IMR-90 (cell line): ENCODE data around the gene FAM219A. TPM values are rescaled to one million over a fixed set of nuclear protein-coding genes. Genes with fewer than 3 reads are reported as not detected.

Experiments
- ATAC-seq: fragments of 200-7000 bp; cut with Tn5 transposase; 2 replicates; pipeline ENCODE4 v1.9.1; 2020; ENCODE audit warnings: low read depth, mild to moderate bottlenecking, moderate library complexity
- BruUV-seq: library from RNA; stranded (reverse); fragments of 400-500 nt; replicated peaks from 2 replicates; lab custom pipeline; 2021; lab: Mats Ljungman, UMichigan
- CTCF ChIA-PET: fragments of 300-600 bp; formaldehyde crosslinking; extraction: SDS; loops from one replicate; lab custom pipeline; 2021; ENCODE audit warnings: antibody characterized with exemption; lab: Yijun Ruan, JAX
- POLR2A ChIA-PET: fragments of 300-600 bp; sonication (Branson Sonifier 250); formaldehyde crosslinking; loops from one replicate; lab custom pipeline; 2022; ENCODE audit warnings: antibody characterized with exemption; ENCODE audit not compliant: unreplicated experiment; lab: Charles Lee
- DNase-seq: peaks from one replicate; pipeline ENCODE4 v3.0.0; 2013
- H2AFZ ChIP-seq: replicated peaks from 2 replicates; pipeline ENCODE3; 2013; ENCODE audit warnings: low read length, mild to moderate bottlenecking; ENCODE audit not compliant: poor library complexity
- H2AK5ac ChIP-seq: 2 replicates; pipeline ENCODE4 v1.6.1; 2013; ENCODE audit warnings: low read depth, low read length, inconsistent platforms
- H2AK9ac ChIP-seq: replicated peaks from 2 replicates; pipeline ENCODE3; 2013; ENCODE audit warnings: mild to moderate bottlenecking, low read depth, low read length, moderate library complexity; ENCODE audit not compliant: poor library complexity
- H2BK120ac ChIP-seq: 2 replicates; pipeline ENCODE4 v1.6.1; 2013; ENCODE audit warnings: low read depth, low read length, inconsistent platforms
- H2BK15ac ChIP-seq: 3 replicates; pipeline ENCODE4 v1.6.1; 2013; ENCODE audit warnings: low read depth, low read length, inconsistent platforms
- H2BK20ac ChIP-seq: 2 replicates; pipeline ENCODE4 v1.6.1; 2013; ENCODE audit warnings: low read depth, mild to moderate bottlenecking, inconsistent platforms, low read length, moderate library complexity
- H2BK5ac ChIP-seq: 2 replicates; pipeline ENCODE4 v1.6.1; 2013; ENCODE audit warnings: mild to moderate bottlenecking, low read depth, low read length, inconsistent platforms; ENCODE audit not compliant: poor library complexity, severe bottlenecking
- H3K14ac ChIP-seq: replicated peaks from 2 replicates; pipeline ENCODE4 v1.6.1; 2013; ENCODE audit warnings: low read depth, low read length, inconsistent platforms
- H3K18ac ChIP-seq: 2 replicates; pipeline ENCODE4 v1.6.1; 2013; ENCODE audit warnings: low read depth, low read length, control low read depth
- H3K23ac ChIP-seq: 2 replicates; pipeline ENCODE4 v1.6.1; 2013; ENCODE audit warnings: low read depth, low read length, inconsistent platforms
- H3K27ac ChIP-seq: 2 replicates; pipeline ENCODE4 v1.5.1; 2013; ENCODE audit warnings: mild to moderate bottlenecking, control low read depth, low read length; ENCODE audit not compliant: insufficient read depth
- H3K27me3 ChIP-seq: 2 replicates; pipeline ENCODE4 v1.6.1; 2013; ENCODE audit warnings: low read length; ENCODE audit not compliant: control insufficient read depth, insufficient read depth
- H3K36me3 ChIP-seq: 2 replicates; pipeline ENCODE4 v1.6.1; 2013; ENCODE audit warnings: low read length, mixed read lengths; ENCODE audit not compliant: control insufficient read depth, insufficient read depth
- H3K4ac ChIP-seq: 2 replicates; pipeline ENCODE4 v1.6.1; 2013; ENCODE audit warnings: low read depth, low read length, inconsistent platforms
- H3K4me1 ChIP-seq: 2 replicates; pipeline ENCODE4 v1.6.1; 2013; ENCODE audit warnings: low read length, mixed read lengths; ENCODE audit not compliant: control insufficient read depth, insufficient read depth
- H3K4me2 ChIP-seq: 2 replicates; pipeline ENCODE4 v1.6.1; 2013; ENCODE audit warnings: low read depth, mild to moderate bottlenecking, control low read depth, low read length, moderate library complexity
- H3K4me3 ChIP-seq: 2 replicates; pipeline ENCODE4 v1.5.1; 2013; ENCODE audit warnings: low read depth, mild to moderate bottlenecking, control low read depth, low read length, moderate library complexity; ENCODE audit not compliant: insufficient read depth
- H3K56ac ChIP-seq: 2 replicates; pipeline ENCODE4 v1.6.1; 2013; ENCODE audit warnings: low read length, inconsistent platforms; ENCODE audit not compliant: insufficient read depth; ENCODE audit errors: extremely low read depth
- H3K79me1 ChIP-seq, 2 experiments: 2 replicates each; pipeline ENCODE4 v1.6.1; 2013; ENCODE audit warnings: low read length in 2 of 2, inconsistent platforms in 1 of 2, low read depth in 1 of 2
- H3K9ac ChIP-seq: 2 replicates; pipeline ENCODE4 v1.6.1; 2013; ENCODE audit warnings: low read depth, low read length, control low read depth
- H3K9me1 ChIP-seq: 2 replicates; pipeline ENCODE4 v1.6.1; 2013; ENCODE audit warnings: low read length, inconsistent platforms; ENCODE audit not compliant: insufficient read depth
- H3K9me3 ChIP-seq: 2 replicates; pipeline ENCODE4 v1.6.1; 2013; ENCODE audit warnings: low read length; ENCODE audit not compliant: control insufficient read depth, insufficient read depth
- H4K20me1 ChIP-seq: 2 replicates; pipeline ENCODE4 v1.6.1; 2013; ENCODE audit warnings: low read length, inconsistent platforms; ENCODE audit not compliant: insufficient read depth
- H4K5ac ChIP-seq: 2 replicates; pipeline ENCODE4 v1.6.1; 2013; ENCODE audit warnings: mild to moderate bottlenecking, low read depth, low read length, control low read depth
- H4K8ac ChIP-seq, 2 experiments: 2 replicates each; pipeline ENCODE4 v1.6.1; 2013; ENCODE audit warnings: low read depth in 2 of 2, low read length in 2 of 2, control low read depth in 1 of 2, inconsistent platforms in 1 of 2
- H4K91ac ChIP-seq: 2 replicates; pipeline ENCODE4 v1.6.1; 2013; ENCODE audit warnings: low read depth, low read length, inconsistent platforms; ENCODE audit not compliant: insufficient read depth
- CHD1 ChIP-seq: IDR thresholded peaks from 2 replicates; pipeline ENCODE4 v1.6.1; 2012; ENCODE audit warnings: low read depth, low read length, improper control_type of control experiment
- MAFK ChIP-seq: IDR thresholded peaks from 2 replicates; pipeline ENCODE4 v1.6.1; 2012; ENCODE audit warnings: low read depth, low read length, improper control_type of control experiment
- MAZ ChIP-seq: IDR thresholded peaks from 2 replicates; pipeline ENCODE4 v1.6.1; 2012; ENCODE audit warnings: low read depth, mild to moderate bottlenecking, low read length, improper control_type of control experiment, moderate library complexity, borderline replicate concordance
- MXI1 ChIP-seq: IDR thresholded peaks from 2 replicates; pipeline ENCODE4 v1.6.1; 2012; ENCODE audit warnings: low read depth, mild to moderate bottlenecking, low read length, moderate library complexity, borderline replicate concordance
- SMC3 ChIP-seq: fragments of 150-350 bp; IDR thresholded peaks from 2 replicates; pipeline ENCODE4 v1.6.1; 2016; ENCODE audit warnings: low read depth, mild to moderate bottlenecking, antibody characterized with exemption, low read length, moderate library complexity
- WGBS, 2 experiments: methylation state at CpG; one replicate each; pipeline versions ENCODE4 v1.1.5 to v1.1.7; 2013; ENCODE audit warnings: missing lambda C conversion rate in 2 of 2; ENCODE audit not compliant: insufficient read length in 1 of 2; ENCODE audit errors: extremely low coverage in 2 of 2; 5-methylcytosine and 5-hydroxymethylcytosine counted together
- dilution Hi-C: fragments of 300-500 bp; cut with HindIII; formaldehyde crosslinking; loops from one replicate; pipeline ENCODE4 v1.14.3; 2018; ENCODE audit warnings: low sequenced_read_pairs; ENCODE audit not compliant: unreplicated experiment
- in situ Hi-C: fragments of 300-500 bp; cut with MboI; formaldehyde crosslinking; loops from 3 replicates; pipeline ENCODE4 v1.14.3; 2019; ENCODE audit warnings: low sequenced_read_pairs, inconsistent platforms, mixed read lengths
- intact Hi-C: fragments of 100-400 bp; cut with micrococcal nuclease; formaldehyde crosslinking; loops from 2 replicates; pipeline ENCODE4 v1.10.0; 2022
- polyA plus RNA-seq, 3 experiments: library from polyadenylated mRNA; depleted of rRNA; stranded (reverse); fragments of >200 nt; gene quantifications; 2 replicates each; pipeline ENCODE4 v1.2.3, GENCODE V29; 2012; ENCODE audit warnings: low replicate concordance in 1 of 3
- total RNA-seq: library from RNA; depleted of rRNA; stranded (reverse); fragments of >200 nt; gene quantifications from 2 replicates; pipeline ENCODE4 v1.2.3, GENCODE V29; 2012

Gene FAM219A
- total and polyA plus RNA-seq, 2 of the 4 experiments (the other 2 are of a cell fraction) = 4.8 to 20.8 TPM

DNA sequence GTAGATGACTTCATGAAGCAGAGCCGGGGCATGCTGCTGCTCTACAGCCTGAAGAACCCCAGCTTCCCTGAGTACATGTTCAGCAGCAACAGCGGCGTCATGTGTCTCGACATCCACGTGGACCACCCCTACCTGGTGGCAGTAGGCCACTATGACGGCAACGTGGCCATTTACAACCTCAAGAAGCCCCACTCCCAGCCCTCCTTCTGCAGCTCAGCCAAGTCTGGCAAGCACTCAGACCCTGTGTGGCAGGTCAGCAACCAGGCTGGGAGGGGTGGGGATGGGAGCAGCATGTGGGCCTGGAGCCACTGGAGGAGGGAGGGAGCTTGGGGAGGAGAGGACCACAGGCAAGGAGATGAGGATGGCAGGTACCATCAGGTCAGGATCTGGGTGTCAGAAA is 48.3 kb upstream of the FAM219A start:
- no peak for TF ChIP-seq MAFK
- TF ChIP-seq SMC3 = no peak
- TF ChIP-seq MXI1 = no peak
- no peak for TF ChIP-seq CHD1
- no peak for TF ChIP-seq MAZ
- H2BK120ac ChIP-seq = no peak overlapping the region
- no peak overlapping the region for H2AFZ ChIP-seq
- DNase-seq (no peak), ATAC-seq (no peak)
- no peak overlapping the region for H4K91ac ChIP-seq
- H2AK9ac ChIP-seq = no peak overlapping the region
- no peak overlapping the region for H2BK15ac ChIP-seq
- ChIA-PET CTCF (no interaction called here), POLR2A (no interaction called here)
- WGBS, 2 experiments = 0% methylated on average over 1 of the region's 7 CpGs; no CpG with 5 or more reads in 1 of the 2 experiments
- H3K9me3 ChIP-seq = no peaks in the 10 kb centered on the region
- no peak overlapping the region for H3K14ac ChIP-seq
- no peak overlapping the region for H3K56ac ChIP-seq
- H3K36me3 ChIP-seq = no peaks in the 10 kb centered on the region
- H4K5ac ChIP-seq = no peak overlapping the region
- no peak overlapping the region for H3K18ac ChIP-seq
- no peak overlapping the region for H2AK5ac ChIP-seq
- H3K4me3 ChIP-seq = no peak overlapping the region
- BruUV-seq = no TSS peak
- intact Hi-C loops (no loop called here), in situ Hi-C loops (no loop called here), dilution Hi-C loops (no loop called here)
- no peak overlapping the region for H3K4ac ChIP-seq
- H2BK20ac ChIP-seq = no peak overlapping the region
- peaks cover 59% of the 10 kb centered on the region for H3K27me3 ChIP-seq
- no peak overlapping the region for H3K9ac ChIP-seq
- H3K9me1 ChIP-seq = no peaks in the 10 kb centered on the region
- no peak overlapping the region for H3K27ac ChIP-seq
- no peak overlapping the region for H2BK5ac ChIP-seq
- H4K20me1 ChIP-seq = no peaks in the 10 kb centered on the region; the same call in 1 of the 2 replicates
- H3K4me1 ChIP-seq = no peaks in the 10 kb centered on the region; the same call in 1 of the 2 replicates
- H3K23ac ChIP-seq = no peak overlapping the region
- H3K4me2 ChIP-seq = no peak overlapping the region
- H3K79me1 ChIP-seq = no peaks in the 10 kb centered on the region
- no peak overlapping the region for H4K8ac ChIP-seq
